WI38 (cell line): ENCODE results near the gene CACHD1.
"Not testable (repeated sequence)": the region's sequence is repeated elsewhere in the genome, so short reads cannot be mapped to it uniquely, and the experiment has no call there.

ENCODE experiments used
- H3K4me3 ChIP-seq: 2 replicates; pipeline ENCODE4 v1.5.1; 2011; ENCODE audit warnings: low read depth, mild to moderate bottlenecking, control low read depth, low read length
- TF ChIP-seq, protein P1 (sequence below): IDR thresholded peaks from 2 replicates; pipeline ENCODE4 v1.5.1; 2012; ENCODE audit warnings: low read depth, mild to moderate bottlenecking, control low read depth, low read length

CACHD1 gene

DNA sequence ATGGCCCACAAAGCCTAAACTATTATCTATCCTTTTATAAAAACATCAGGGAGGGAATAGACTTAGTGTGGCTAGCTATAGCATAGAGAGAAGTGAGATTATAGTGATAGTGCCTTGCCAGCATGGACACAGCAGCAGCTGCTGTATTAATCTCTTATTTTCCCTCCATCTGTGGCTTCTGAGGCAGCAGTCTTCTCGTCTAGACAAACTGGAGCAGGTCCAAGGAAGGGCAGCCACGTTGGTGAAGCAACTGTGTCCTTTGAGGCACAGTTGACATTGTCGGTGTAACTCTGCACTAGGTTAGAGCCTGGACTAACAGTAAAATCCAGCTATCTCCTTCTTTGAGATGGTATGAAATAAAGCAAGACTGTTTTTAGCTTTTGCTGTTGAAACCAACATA lies 131.3 kb downstream of the CACHD1 start:
- no peak overlapping the region for H3K4me3 ChIP-seq
- TF ChIP-seq, protein P1, sequence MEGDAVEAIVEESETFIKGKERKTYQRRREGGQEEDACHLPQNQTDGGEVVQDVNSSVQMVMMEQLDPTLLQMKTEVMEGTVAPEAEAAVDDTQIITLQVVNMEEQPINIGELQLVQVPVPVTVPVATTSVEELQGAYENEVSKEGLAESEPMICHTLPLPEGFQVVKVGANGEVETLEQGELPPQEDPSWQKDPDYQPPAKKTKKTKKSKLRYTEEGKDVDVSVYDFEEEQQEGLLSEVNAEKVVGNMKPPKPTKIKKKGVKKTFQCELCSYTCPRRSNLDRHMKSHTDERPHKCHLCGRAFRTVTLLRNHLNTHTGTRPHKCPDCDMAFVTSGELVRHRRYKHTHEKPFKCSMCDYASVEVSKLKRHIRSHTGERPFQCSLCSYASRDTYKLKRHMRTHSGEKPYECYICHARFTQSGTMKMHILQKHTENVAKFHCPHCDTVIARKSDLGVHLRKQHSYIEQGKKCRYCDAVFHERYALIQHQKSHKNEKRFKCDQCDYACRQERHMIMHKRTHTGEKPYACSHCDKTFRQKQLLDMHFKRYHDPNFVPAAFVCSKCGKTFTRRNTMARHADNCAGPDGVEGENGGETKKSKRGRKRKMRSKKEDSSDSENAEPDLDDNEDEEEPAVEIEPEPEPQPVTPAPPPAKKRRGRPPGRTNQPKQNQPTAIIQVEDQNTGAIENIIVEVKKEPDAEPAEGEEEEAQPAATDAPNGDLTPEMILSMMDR, result no peak

DNA sequence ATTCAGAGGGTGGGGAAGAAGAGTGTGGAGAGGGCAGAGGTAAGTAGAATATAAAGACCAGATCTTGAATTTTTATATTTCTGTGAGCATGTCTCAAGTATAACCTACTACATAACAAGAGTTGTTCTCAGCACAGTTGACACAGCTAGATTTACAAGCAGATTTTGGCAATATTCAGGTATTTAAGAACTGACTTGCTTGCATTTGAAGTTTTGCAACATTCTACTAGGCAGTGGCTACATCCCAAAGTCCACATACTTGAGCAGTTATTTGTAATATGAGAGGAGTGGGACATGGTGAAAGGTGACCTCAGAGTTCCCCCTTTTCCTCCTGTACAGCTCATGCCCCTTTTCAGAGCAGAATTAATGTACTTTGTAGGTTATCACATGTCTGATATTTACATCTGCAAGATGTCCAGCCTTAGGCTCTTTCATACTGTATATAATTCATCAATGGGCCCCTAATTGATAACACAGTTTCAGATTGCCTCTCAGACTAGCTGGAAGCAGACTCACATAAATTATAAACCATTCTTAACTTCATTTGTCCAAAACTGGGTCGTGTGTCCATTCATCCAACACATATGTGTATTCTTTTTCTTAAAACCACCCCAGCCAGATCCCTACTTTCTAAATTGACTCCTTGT lies 138.2 kb downstream of the CACHD1 start:
- TF ChIP-seq, protein P1, result no peak

DNA sequence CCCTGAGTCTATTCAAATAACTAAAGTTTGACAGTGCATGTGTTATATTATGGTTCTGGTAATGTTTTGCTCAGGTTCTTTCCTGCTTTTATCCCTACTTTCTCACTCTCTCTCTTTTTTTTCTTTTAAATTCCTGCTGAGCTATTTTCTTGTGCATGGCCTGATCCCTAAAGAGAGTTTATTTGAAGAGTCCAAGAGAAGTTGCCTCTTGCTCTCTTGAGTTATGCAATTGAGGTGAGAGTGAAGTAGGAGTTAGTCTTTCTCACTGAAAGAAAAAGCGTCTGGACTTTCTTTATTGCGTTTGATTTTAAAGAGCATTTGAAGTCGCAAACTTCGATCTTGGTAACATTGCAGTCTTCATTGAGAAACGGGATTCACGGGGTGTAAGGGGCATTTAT lies 138.7 kb downstream of the CACHD1 start:
- no peak overlapping the region for H3K4me3 ChIP-seq
- TF ChIP-seq, protein P1, result no peak

More for the DNA sequence above, 138.2 kb downstream of the CACHD1 start:
- no peak overlapping the region for H3K4me3 ChIP-seq

DNA sequence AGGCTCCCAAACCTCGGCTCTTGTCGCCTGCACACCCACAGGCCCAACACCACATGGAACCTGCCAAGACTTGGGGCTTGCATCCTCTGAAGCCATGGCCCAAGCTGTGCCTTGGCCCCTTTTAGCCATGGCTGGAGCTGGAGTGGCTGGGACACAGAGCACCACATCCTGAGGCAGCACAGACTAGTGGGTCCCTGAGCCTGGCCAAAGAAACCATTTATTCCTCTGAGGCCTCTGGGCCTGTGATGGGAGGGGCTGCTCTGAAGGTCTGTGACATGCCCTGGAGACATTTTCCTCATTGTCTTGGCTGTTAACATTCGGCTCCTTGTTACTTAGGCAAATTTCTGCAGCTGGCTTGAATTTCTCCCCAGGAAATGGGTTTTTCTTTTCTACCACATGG lies 141.0 kb downstream of the CACHD1 start:
- not testable (repeated sequence) for H3K4me3 ChIP-seq

DNA sequence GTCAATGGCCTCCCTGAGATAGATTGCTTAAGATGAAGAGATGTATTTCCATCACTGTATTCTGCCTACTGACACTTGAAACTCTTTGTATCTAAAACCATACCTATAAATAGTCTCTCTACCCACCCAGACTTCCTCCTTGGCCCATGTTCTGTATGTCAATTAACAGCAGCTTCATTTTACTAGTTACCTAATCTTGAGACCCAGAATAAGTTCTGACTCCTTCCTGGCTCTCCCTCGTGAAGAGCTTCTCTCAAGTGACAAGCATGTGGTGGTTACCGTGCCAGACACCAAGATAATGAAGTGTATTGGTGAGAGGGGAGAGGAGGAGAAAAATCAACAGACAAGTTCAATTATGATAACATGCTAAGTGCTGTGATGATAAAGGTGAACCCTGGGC lies 146.1 kb downstream of the CACHD1 start:
- TF ChIP-seq, protein P1, result no peak
- H3K4me3 ChIP-seq, result no peak overlapping the region

DNA sequence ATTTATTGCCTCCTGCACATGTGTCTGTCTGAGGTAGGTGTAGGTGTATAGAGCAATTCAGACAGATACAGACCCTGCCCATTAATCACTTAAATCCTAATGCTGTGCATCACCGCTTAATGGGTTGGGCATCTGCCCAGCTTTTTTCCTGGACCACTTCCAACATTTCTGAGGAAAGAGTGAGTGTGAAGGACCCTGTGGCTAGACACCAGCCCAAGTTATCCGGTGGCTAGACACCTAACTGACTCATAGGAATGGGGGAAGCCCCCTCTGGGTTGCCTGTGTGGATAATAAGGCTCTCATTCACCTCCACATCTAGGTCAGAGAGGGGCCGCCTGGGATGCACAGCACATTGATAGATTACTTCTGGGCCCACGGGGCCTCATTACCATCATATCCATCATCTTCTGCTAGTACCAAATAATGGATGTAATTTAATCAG lies 153.8 kb downstream of the CACHD1 start:
- TF ChIP-seq, protein P1, result no peak
- H3K4me3 ChIP-seq, result no peak overlapping the region

DNA sequence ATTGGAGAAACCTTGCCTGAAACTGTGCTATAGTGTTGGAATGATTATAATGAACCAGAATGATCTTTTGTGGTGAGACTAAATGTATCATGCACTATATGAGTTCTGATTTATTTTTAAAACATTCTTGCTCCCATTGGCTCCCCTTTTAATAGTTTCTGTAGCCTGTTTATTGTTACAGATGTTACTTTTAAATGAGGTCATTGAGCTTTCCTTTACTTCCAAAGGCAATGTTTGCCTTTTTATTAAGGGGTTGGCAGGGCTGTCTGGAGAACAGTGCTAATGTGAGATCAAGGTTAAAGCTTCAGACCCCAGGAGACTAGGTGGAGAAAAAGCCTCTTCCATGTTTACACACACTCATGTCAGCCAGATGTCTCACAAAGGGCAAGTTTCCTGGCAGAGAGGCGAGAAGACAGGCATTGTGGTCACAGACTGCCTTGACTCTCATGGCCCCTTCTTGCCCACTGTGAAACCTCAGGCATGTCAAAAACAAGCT lies 154.3 kb downstream of the CACHD1 start:
- TF ChIP-seq, protein P1, result no peak
- no peak overlapping the region for H3K4me3 ChIP-seq

DNA sequence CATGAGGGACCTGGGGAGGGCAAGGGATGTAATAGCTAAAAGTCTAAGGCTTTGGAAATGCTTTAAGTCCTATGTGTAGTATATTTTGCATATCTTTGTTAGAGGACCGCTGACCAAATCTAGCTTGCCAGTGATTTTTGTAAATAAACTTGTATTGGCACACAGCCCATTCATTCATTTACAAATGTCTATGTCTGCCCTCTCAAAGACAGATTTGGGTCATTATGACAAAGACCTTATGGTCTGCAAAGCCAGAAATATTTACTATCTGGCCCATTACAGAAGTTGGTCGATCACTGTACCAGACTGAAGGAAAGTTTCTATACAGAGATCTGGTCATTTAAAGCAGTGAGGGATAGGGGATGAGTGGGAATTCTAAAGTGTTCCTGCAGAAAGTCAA lies 154.9 kb downstream of the CACHD1 start:
- H3K4me3 ChIP-seq, result no peak overlapping the region
- TF ChIP-seq, protein P1, result no peak
